Ovary (tissue), 3 donors: ENCODE data around the gene YDJC.

Source experiments
- EP300 ChIP-seq: sonication (generic); formaldehyde crosslinking; IDR thresholded peaks from one replicate; pipeline ENCODE4 v1.6.1; 2017; ENCODE audit warnings: antibody characterized with exemption
- TF ChIP-seq, protein P1 (sequence below), 3 donors: fragments of 450-650 bp in 2 of 3; fragments of 200-600 bp in 1 of 3; IDR thresholded peaks; one replicate each; pipeline versions ENCODE4 v1.5.1 to v1.8.0; 2016 to 2022; ENCODE audit warnings: antibody characterized with exemption in 3 of 3, mild to moderate bottlenecking in 1 of 3
- donor health status: DM: no; HTN: no; CAD: no.

DNA sequence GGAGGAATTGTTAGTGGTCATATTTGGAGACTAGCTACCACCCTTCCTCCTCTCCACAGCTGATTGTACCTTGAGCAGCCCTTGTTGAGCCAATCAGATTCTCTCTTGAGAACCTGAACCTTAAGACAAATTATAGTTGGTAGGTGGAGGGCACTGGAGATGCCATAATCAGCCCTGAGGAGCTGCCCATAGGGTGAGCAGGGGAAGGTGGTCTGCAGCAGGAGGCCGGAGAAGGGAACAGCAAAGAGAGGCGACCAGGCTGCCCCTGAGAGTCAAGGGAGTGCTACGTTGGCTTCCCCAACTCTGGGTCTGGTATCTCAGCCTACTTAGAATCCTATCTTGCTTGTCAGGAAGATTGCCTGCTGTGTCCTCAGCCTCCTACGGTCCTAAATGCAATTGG is 9.5 kb upstream of the YDJC start:
- TF ChIP-seq EP300: no peak
- TF ChIP-seq, protein P1, sequence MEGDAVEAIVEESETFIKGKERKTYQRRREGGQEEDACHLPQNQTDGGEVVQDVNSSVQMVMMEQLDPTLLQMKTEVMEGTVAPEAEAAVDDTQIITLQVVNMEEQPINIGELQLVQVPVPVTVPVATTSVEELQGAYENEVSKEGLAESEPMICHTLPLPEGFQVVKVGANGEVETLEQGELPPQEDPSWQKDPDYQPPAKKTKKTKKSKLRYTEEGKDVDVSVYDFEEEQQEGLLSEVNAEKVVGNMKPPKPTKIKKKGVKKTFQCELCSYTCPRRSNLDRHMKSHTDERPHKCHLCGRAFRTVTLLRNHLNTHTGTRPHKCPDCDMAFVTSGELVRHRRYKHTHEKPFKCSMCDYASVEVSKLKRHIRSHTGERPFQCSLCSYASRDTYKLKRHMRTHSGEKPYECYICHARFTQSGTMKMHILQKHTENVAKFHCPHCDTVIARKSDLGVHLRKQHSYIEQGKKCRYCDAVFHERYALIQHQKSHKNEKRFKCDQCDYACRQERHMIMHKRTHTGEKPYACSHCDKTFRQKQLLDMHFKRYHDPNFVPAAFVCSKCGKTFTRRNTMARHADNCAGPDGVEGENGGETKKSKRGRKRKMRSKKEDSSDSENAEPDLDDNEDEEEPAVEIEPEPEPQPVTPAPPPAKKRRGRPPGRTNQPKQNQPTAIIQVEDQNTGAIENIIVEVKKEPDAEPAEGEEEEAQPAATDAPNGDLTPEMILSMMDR (IDR thresholded peaks at IDR 0.05): no peak
